Activated T-cell treated with anti-CD3 and anti-CD28 coated beads, Interleukin-2, amount 50 U/mL, for 4 hours (primary cell): ENCODE results near the gene DCUN1D4. TPM values are rescaled to one million over a fixed set of nuclear protein-coding genes. Genes with fewer than 3 reads are reported as not detected.

Experiments used
- ATAC-seq, 2 donors: fragments of 200-7000 bp; cut with Tn5 transposase; one replicate each; pipeline ENCODE4 v1.10.0; 2021
- DNase-seq: peaks from one replicate; pipeline ENCODE4 v3.0.0-alpha.2; 2020
- H3K27me3 Mint-ChIP-seq: one replicate; pipeline ENCODE4 v1.8.0; 2021; ENCODE audit warnings: low read depth, mixed read lengths
- H3K36me3 Mint-ChIP-seq: one replicate; pipeline ENCODE4 v1.8.0; 2022; ENCODE audit warnings: mixed read lengths; ENCODE audit not compliant: insufficient read depth
- H3K4me1 Mint-ChIP-seq: one replicate; pipeline ENCODE4 v1.8.0; 2021; ENCODE audit warnings: low read depth, mixed read lengths
- H3K4me3 Mint-ChIP-seq: one replicate; pipeline ENCODE4 v1.8.0; 2021; ENCODE audit warnings: mild to moderate bottlenecking, moderate library complexity, mixed read lengths
- H3K9me3 Mint-ChIP-seq: one replicate; pipeline ENCODE4 v1.8.0; 2021; ENCODE audit warnings: mixed read lengths
- total RNA-seq, 3 donors: library from RNA; stranded (reverse); gene quantifications; one replicate each; pipeline ENCODE4 v1.2.1, GENCODE V29; 2021

The DCUN1D4 gene
- total RNA-seq, 3 donors from 2014 or later: 18.2 to 19.4 (median 18.5) TPM

DNA sequence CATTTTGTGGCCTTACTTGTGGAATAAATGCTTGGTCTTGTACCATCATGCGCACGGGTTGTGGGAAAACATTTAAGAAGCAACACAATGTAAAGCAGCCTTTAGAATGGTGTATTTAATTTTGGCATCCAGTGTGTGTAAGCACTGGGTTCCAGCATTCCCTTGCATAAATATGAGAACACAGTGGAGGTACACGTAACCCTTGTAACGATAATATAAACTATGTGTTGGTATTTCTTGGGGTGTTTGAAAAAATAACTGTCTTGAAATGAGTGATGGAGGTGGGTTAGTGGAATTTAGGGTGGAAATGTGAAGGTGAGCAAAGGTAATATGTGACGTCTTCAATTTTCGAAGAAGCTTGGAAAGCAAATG is 2.1 kb downstream of the DCUN1D4 start:
- Mint-ChIP-seq H3K36me3 (no peaks in the 10 kb centered on the region), H3K4me3 (peak overlapping the region; percentile 89), H3K9me3 (no peaks in the 10 kb centered on the region), H3K4me1 (peaks cover 29% of the 10 kb centered on the region), H3K27me3 (no peaks in the 10 kb centered on the region)
- no peak for DNase-seq
- no peak for ATAC-seq

DNA sequence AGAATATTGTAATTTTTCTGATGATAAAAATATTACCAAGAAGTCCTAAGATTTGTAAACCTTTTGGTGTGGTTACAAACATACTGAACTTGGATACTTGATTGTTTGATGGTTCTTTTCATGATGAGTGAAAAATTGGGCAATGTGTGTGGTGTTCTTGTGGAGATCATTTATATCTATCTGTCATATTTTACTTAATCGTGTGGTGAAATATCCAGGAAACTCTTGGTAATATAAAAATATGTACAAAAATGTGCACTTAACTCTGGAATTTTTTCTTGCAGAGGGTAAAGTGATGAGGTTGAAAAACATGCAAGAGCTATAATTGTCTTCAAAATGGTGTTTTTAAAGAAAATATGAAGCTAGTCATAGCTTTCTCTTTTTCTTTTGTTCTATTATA is 2.8 kb downstream of the DCUN1D4 start:
- H3K4me1 Mint-ChIP-seq: peaks cover 36% of the 10 kb centered on the region

DNA sequence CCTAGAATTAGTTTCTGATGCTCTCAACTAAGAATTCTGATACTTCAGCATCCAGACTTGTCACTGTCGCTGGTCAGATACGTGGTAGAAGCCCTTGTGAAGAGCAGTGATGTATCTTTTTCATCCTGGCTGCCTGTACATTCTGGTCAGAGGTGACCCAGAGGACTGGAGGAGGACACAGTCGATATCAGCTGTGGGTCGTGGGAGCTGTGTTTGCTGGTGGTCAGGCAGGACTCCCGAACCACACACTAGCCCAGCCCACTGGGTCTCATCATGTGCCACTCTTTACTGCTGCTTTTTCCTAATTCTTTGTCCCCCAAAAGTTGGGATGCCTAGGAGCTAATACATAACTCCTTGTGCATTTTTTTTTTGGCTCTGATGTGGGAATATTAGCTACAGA is 6.5 kb downstream of the DCUN1D4 start:
- no peak overlapping the region for H3K4me3 Mint-ChIP-seq
- no peak for DNase-seq
- ATAC-seq: no peak
- H3K36me3 Mint-ChIP-seq: no peaks in the 10 kb centered on the region
- no peaks in the 10 kb centered on the region for H3K9me3 Mint-ChIP-seq
- no peaks in the 10 kb centered on the region for H3K27me3 Mint-ChIP-seq
- H3K4me1 Mint-ChIP-seq: peaks cover 54% of the 10 kb centered on the region

More for the DNA sequence above, 2.8 kb downstream of the DCUN1D4 start:
- H3K27me3 Mint-ChIP-seq: no peaks in the 10 kb centered on the region
- H3K36me3 Mint-ChIP-seq: no peaks in the 10 kb centered on the region
- H3K4me3 Mint-ChIP-seq: no peak overlapping the region
- ATAC-seq (no peak), DNase-seq (no peak)
- H3K9me3 Mint-ChIP-seq: no peaks in the 10 kb centered on the region

GRCh38 chr4:51850294-51850693 is 7.3 kb downstream of the DCUN1D4 start:
- Mint-ChIP-seq H3K36me3 (peaks cover 2% of the 10 kb centered on the region), H3K27me3 (no peaks in the 10 kb centered on the region), H3K9me3 (no peaks in the 10 kb centered on the region), H3K4me3 (no peak overlapping the region), H3K4me1 (peaks cover 55% of the 10 kb centered on the region)
- ATAC-seq: no peak
- DNase-seq: no peak

DNA sequence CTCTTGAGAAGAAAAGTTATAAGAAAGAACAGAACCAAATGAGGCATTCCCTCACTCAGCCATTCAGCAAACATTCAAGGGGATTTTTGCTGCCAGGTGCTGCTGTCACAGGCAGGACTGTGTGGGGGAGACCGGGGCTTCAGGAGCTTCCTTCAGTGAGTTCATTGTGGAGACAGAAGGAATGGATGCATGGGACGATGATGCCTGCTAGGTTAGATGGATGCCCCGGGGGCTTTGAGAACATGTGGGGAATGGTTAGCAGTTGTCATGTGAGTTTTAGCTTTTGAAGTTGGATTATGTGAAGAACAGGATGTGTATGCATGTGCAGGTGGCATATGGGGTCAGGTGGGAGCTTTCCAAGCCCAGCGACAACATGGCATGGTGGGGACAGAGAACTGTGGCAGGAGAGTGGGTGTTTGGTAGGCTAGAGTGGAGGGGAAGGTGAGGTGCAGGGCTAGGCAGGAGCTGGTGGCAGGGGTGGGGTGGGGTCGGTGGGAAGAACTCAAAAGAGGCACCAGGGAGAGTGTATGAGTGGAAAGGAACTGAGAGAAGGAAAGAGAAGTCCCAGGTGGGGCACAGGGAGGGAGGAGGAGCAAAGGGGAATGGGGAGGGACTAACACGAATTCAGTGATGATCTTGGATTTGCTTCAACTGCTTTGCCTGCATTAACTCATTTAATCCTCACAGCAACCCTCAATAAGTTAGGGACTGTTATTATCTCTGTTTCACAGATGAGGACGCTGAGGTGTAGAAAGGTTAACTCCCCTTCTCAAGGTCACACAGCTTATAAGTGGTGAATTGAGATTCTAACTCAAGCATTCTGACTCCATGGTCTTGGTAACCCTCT is 8.4 kb downstream of the DCUN1D4 start:
- no peaks in the 10 kb centered on the region for H3K27me3 Mint-ChIP-seq
- DNase-seq (no peak), ATAC-seq (peak in 1 of 2 donors; percentile 18)
- H3K4me3 Mint-ChIP-seq: no peak overlapping the region
- peaks cover 4% of the 10 kb centered on the region for H3K36me3 Mint-ChIP-seq
- H3K9me3 Mint-ChIP-seq: no peaks in the 10 kb centered on the region
- H3K4me1 Mint-ChIP-seq: peaks cover 52% of the 10 kb centered on the region

DNA sequence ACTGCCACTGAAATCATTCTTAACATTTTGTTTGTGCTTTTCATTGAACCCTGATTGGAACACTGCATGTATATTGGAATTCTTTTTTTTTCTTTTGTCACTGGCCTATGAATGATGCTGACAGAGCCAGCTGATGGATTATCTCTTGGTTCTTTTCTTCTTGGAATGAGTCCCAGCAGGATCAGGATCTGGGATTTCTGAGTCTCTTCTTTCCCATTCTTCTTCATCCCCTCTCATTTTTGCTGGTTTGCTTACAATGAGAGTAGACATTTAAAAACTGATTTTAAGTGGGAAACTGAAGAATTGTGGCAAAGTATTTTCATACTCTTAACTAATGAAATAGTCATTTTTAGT is 9.0 kb downstream of the DCUN1D4 start:
- Mint-ChIP-seq H3K36me3 (peaks cover 4% of the 10 kb centered on the region), H3K4me1 (peaks cover 56% of the 10 kb centered on the region), H3K9me3 (no peaks in the 10 kb centered on the region), H3K27me3 (no peaks in the 10 kb centered on the region), H3K4me3 (no peak overlapping the region)
- no peak for DNase-seq
- no peak for ATAC-seq

DNA sequence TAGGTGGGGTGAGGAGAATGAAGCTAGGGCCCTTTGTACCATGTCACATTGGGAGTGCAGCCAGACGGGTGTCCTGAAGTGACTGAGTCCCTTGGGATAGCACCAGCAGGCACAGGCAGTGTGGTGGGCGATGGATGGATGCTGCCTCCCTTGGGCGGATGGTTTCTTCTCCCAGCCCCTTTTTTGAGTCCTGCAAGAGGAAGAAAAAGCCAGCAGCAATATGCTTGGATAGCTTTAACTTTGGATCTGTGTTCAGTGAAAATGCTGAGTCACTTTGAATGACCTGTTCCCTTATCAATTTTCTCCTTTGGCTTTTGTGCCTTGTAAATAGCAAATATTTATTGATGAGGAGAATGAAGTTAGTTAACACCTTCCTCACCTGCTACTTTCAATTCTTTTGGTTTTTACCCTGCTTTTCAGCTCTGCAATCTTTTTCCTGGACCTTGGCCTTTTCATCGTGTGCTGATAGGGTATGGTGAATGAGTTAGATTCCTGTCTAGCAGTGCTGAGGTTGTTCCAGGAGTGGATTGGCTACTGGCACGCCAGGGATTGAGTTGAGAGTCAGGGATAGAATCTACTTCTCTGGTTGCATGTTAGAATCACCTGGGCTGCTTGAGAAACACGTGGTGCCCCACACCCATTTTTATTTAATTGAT is 10.2 kb downstream of the DCUN1D4 start:
- H3K9me3 Mint-ChIP-seq: no peaks in the 10 kb centered on the region
- ATAC-seq: no peak

GRCh38 chr4:51855270-51855669 is 12.3 kb downstream of the DCUN1D4 start:
- Mint-ChIP-seq H3K9me3 (no peaks in the 10 kb centered on the region), H3K27me3 (no peaks in the 10 kb centered on the region), H3K36me3 (peaks cover 10% of the 10 kb centered on the region), H3K4me1 (peaks cover 54% of the 10 kb centered on the region), H3K4me3 (no peak overlapping the region)
- ATAC-seq: no peak
- no peak for DNase-seq

More for the DNA sequence above, 10.2 kb downstream of the DCUN1D4 start:
- Mint-ChIP-seq H3K27me3 (no peaks in the 10 kb centered on the region), H3K36me3 (peaks cover 10% of the 10 kb centered on the region), H3K4me3 (no peak overlapping the region), H3K4me1 (peaks cover 58% of the 10 kb centered on the region)
- DNase-seq: no peak

GRCh38 chr4:51855751-51856150 is 12.8 kb downstream of the DCUN1D4 start:
- Mint-ChIP-seq H3K9me3 (no peaks in the 10 kb centered on the region), H3K36me3 (peaks cover 14% of the 10 kb centered on the region), H3K4me3 (no peak overlapping the region), H3K27me3 (no peaks in the 10 kb centered on the region), H3K4me1 (peaks cover 50% of the 10 kb centered on the region)
- ATAC-seq: no peak
- DNase-seq: no peak

DNA sequence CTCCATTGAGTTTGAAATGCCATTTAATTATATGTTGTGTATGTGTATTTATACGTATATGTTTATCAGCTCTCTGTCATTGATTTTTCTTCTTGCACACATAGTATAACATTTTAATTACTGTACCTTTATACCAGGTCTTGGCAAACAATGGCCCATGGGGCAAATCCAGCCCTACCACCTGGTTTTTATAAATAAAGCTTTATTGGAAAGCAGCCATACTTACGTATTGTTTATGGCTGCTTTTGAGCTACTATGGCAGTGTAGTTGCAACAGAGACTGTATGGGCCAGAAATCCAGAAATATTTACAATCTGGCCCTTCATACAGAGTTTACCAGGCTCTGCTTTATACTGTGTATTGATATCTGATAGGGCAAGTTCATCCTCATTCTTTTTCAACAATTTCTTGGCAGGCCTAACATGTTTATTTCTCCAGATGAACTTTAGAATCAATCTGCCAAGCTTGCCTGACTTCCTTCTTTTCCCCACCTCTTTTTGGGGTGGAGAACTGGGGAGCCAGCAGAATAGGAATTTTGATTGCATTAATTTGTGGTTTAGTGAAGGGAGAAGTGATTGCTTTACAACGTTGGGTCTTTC is 15.8 kb downstream of the DCUN1D4 start:
- Mint-ChIP-seq H3K9me3 (no peaks in the 10 kb centered on the region), H3K4me1 (peaks cover 32% of the 10 kb centered on the region), H3K36me3 (peaks cover 20% of the 10 kb centered on the region), H3K27me3 (no peaks in the 10 kb centered on the region), H3K4me3 (no peak overlapping the region)
- no peak for DNase-seq
- ATAC-seq: no peak

GRCh38 chr4:51859476-51860031 is 16.6 kb downstream of the DCUN1D4 start:
- Mint-ChIP-seq H3K9me3 (no peaks in the 10 kb centered on the region), H3K36me3 (peaks cover 23% of the 10 kb centered on the region), H3K4me1 (peaks cover 26% of the 10 kb centered on the region), H3K27me3 (no peaks in the 10 kb centered on the region), H3K4me3 (no peak overlapping the region)
- no peak for ATAC-seq
- DNase-seq: no peak

- H3K36me3 Mint-ChIP-seq: peaks cover 30% of the 10 kb centered on the region
- no peak overlapping the region for H3K4me3 Mint-ChIP-seq
- DNase-seq (no peak), ATAC-seq (no peak)
- peaks cover 10% of the 10 kb centered on the region for H3K4me1 Mint-ChIP-seq
- no peaks in the 10 kb centered on the region for H3K27me3 Mint-ChIP-seq
- H3K9me3 Mint-ChIP-seq: no peaks in the 10 kb centered on the region
Observed at GRCh38 chr4:51862199-51862598, 19.2 kb downstream of the DCUN1D4 start.

DNA sequence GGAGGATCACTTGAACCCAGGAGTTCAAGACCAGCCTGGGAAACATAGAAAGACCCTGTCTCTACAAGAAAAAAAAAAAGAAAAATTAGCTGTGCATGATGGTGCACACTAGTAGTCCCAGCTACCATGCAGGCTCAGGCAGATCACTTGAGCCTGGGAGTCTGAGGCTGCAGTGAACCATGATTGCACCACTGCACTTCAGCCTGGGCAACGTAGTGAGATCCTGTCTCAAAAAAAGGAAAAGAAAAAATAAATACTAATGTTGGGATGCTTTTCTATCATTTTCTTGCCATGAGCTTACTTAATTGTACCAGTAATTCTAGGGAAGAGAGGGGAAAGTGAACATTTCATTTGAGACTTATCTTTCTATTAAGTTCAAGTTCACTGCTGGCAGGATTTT is 19.8 kb downstream of the DCUN1D4 start:
- Mint-ChIP-seq H3K27me3 (no peaks in the 10 kb centered on the region), H3K4me1 (peaks cover 9% of the 10 kb centered on the region), H3K9me3 (no peaks in the 10 kb centered on the region), H3K36me3 (peaks cover 27% of the 10 kb centered on the region), H3K4me3 (no peak overlapping the region)
- DNase-seq (no peak), ATAC-seq (no peak)

GRCh38 chr4:51865717-51866116 is 22.8 kb downstream of the DCUN1D4 start:
- Mint-ChIP-seq H3K36me3 (peaks cover 32% of the 10 kb centered on the region), H3K9me3 (no peaks in the 10 kb centered on the region), H3K4me1 (peaks cover 3% of the 10 kb centered on the region), H3K27me3 (no peaks in the 10 kb centered on the region), H3K4me3 (no peak overlapping the region)
- no peak for DNase-seq
- ATAC-seq: no peak
